ENCODE results near the gene MRPS30. TPM values are rescaled to one million over a fixed set of nuclear protein-coding genes. Genes with fewer than 3 reads are reported as not detected.
A peak's percentile ranks its signal among the peaks of the same experiment; 100 is the strongest.
"Not testable (repeated sequence)": the region's sequence is repeated elsewhere in the genome, so short reads cannot be mapped to it uniquely, and the experiment has no call there.

Gene MRPS30
- 10 to 100 TPM; 41.4 to 73.3 (median 63.6) TPM for polyA plus RNA-seq

- Mint-ChIP-seq H3K4me3 (peak within 1 kb of the TSS; percentile 91 to 97 (median 95)), H3K27me3 (ENCODE audit: low read depth in 3 of 3) (peaks cover 3 to 12% (median 10%) of the 10 kb centered on the region in 3 donors), H3K4me1 (peaks cover 42 to 52% of the 10 kb centered on the region in 2 donors), H3K27ac (peak within 1 kb of the TSS; percentile 94 to 97 (median 95)), H3K36me3 (peaks cover 0 to 8% (median 8%) of the 10 kb centered on the region in 3 donors), H3K9me3 (no peaks in the 10 kb centered on the region)
- peak; percentile 93 to 94 (median 93) for DNase-seq
Measured at GRCh38 chr5:44808435-44809214, at the start of gene MRPS30. TSS of gene MRPS30 (plus strand) at chr5:44808947. CDS start at chr5:44808963, 16 bp downstream.

- Mint-ChIP-seq H3K4me3 (no peak overlapping the region), H3K36me3 (no peaks in the 10 kb centered on the region), H3K4me1 (no peaks in the 10 kb centered on the region), H3K9me3 (peaks cover 0 to 2% (median 0%) of the 10 kb centered on the region in 6 donors), H3K27ac (no peak overlapping the region), H3K27me3 (ENCODE audit: low read depth in 3 of 3) (peaks cover 2 to 14% (median 3%) of the 10 kb centered on the region in 3 donors)
- DNase-seq, result no peak
Measured at GRCh38 chr5:44769200-44769876, 39.4 kb upstream of the MRPS30 start.

GRCh38 chr5:44769877-44770209 lies 38.9 kb upstream of the MRPS30 start:
- H3K27me3 Mint-ChIP-seq (ENCODE audit: low read depth in 3 of 3), result peaks cover 2 to 14% (median 3%) of the 10 kb centered on the region in 3 donors
- H3K9me3 Mint-ChIP-seq, result peaks cover 0 to 2% (median 0%) of the 10 kb centered on the region in 6 donors
- no peaks in the 10 kb centered on the region for H3K36me3 Mint-ChIP-seq
- no peaks in the 10 kb centered on the region for H3K4me1 Mint-ChIP-seq
- no peak overlapping the region for H3K27ac Mint-ChIP-seq
- DNase-seq, result no peak
- no peak overlapping the region for H3K4me3 Mint-ChIP-seq

- Mint-ChIP-seq H3K4me3 (no peak overlapping the region), H3K36me3 (no peaks in the 10 kb centered on the region), H3K27me3 (ENCODE audit: low read depth in 3 of 3) (peaks cover under 1 to 13% (median 3%) of the 10 kb centered on the region in 3 donors), H3K27ac (no peak overlapping the region), H3K9me3 (peaks cover 0 to 2% (median 0%) of the 10 kb centered on the region in 6 donors), H3K4me1 (no peaks in the 10 kb centered on the region)
- DNase-seq, result no peak
Measured at GRCh38 chr5:44770780-44771717, 37.7 kb upstream of the MRPS30 start.

GRCh38 chr5:44772397-44772796 lies 36.4 kb upstream of the MRPS30 start:
- DNase-seq; H3K27me3 Mint-ChIP-seq (ENCODE audit: low read depth in 3 of 3); H3K36me3 Mint-ChIP-seq; H3K27ac Mint-ChIP-seq; H3K9me3 Mint-ChIP-seq; H3K4me1 Mint-ChIP-seq; H3K4me3 Mint-ChIP-seq: not testable (repeated sequence)

GRCh38 chr5:44774279-44774880 lies 34.4 kb upstream of the MRPS30 start:
- H3K4me3 Mint-ChIP-seq, result no peak overlapping the region
- H3K4me1 Mint-ChIP-seq, result no peaks in the 10 kb centered on the region

GRCh38 chr5:44779167-44779566 lies 29.6 kb upstream of the MRPS30 start:
- no peak overlapping the region for H3K4me3 Mint-ChIP-seq
- no peak overlapping the region for H3K27ac Mint-ChIP-seq
- H3K27me3 Mint-ChIP-seq (ENCODE audit: low read depth in 3 of 3), result peaks cover 0 to 4% (median 2%) of the 10 kb centered on the region in 3 donors
- DNase-seq, result no peak
- H3K4me1 Mint-ChIP-seq, result no peaks in the 10 kb centered on the region
- H3K36me3 Mint-ChIP-seq, result no peaks in the 10 kb centered on the region
- H3K9me3 Mint-ChIP-seq, result no peaks in the 10 kb centered on the region

More at GRCh38 chr5:44774279-44774880, 34.4 kb upstream of the MRPS30 start:
- peaks cover 2 to 10% (median 3%) of the 10 kb centered on the region in 3 donors for H3K27me3 Mint-ChIP-seq (ENCODE audit: low read depth in 3 of 3)
- no peaks in the 10 kb centered on the region for H3K9me3 Mint-ChIP-seq
- no peak overlapping the region for H3K27ac Mint-ChIP-seq
- DNase-seq, result peak in 2 of 3 donors; percentile 4 to 14
- no peaks in the 10 kb centered on the region for H3K36me3 Mint-ChIP-seq

GRCh38 chr5:44783634-44784315 lies 25.0 kb upstream of the MRPS30 start:
- DNase-seq, result no peak
- Mint-ChIP-seq H3K9me3 (peaks cover 0 to 4% (median 0%) of the 10 kb centered on the region in 6 donors), H3K4me1 (no peaks in the 10 kb centered on the region), H3K36me3 (peaks cover 0 to 4% (median 3%) of the 10 kb centered on the region in 3 donors), H3K27ac (no peak overlapping the region), H3K4me3 (no peak overlapping the region), H3K27me3 (ENCODE audit: low read depth in 3 of 3) (peaks cover 0 to 2% (median 2%) of the 10 kb centered on the region in 3 donors)

- Mint-ChIP-seq H3K4me3 (no peak overlapping the region), H3K4me1 (no peaks in the 10 kb centered on the region), H3K9me3 (peaks cover 2 to 14% (median 12%) of the 10 kb centered on the region in 6 donors), H3K27me3 (ENCODE audit: low read depth in 3 of 3) (peaks cover 0 to 2% (median 0%) of the 10 kb centered on the region in 3 donors), H3K36me3 (peaks cover 0 to 9% (median 8%) of the 10 kb centered on the region in 3 donors), H3K27ac (no peak overlapping the region)
- DNase-seq, result no peak
Measured at GRCh38 chr5:44787731-44788130, 21.0 kb upstream of the MRPS30 start.

GRCh38 chr5:44789372-44789995 lies 19.3 kb upstream of the MRPS30 start:
- H3K36me3 Mint-ChIP-seq, result peaks cover 4 to 16% (median 13%) of the 10 kb centered on the region in 3 donors
- H3K4me1 Mint-ChIP-seq; DNase-seq; H3K27me3 Mint-ChIP-seq (ENCODE audit: low read depth in 3 of 3); H3K4me3 Mint-ChIP-seq; H3K27ac Mint-ChIP-seq: not testable (repeated sequence)
- H3K9me3 Mint-ChIP-seq, result peaks cover 6 to 30% (median 16%) of the 10 kb centered on the region in 6 donors

- DNase-seq; H3K27me3 Mint-ChIP-seq (ENCODE audit: low read depth in 3 of 3); H3K4me3 Mint-ChIP-seq; H3K27ac Mint-ChIP-seq; H3K4me1 Mint-ChIP-seq: not testable (repeated sequence)
- peaks cover 4 to 16% (median 9%) of the 10 kb centered on the region in 3 donors for H3K36me3 Mint-ChIP-seq
- H3K9me3 Mint-ChIP-seq, result peaks cover 6 to 35% (median 16%) of the 10 kb centered on the region in 6 donors
Measured at GRCh38 chr5:44792031-44792673, 16.6 kb upstream of the MRPS30 start.

GRCh38 chr5:44794371-44794770 lies 14.4 kb upstream of the MRPS30 start:
- no peak overlapping the region for H3K27ac Mint-ChIP-seq
- peaks cover 10 to 17% of the 10 kb centered on the region in 2 donors for H3K4me1 Mint-ChIP-seq
- H3K36me3 Mint-ChIP-seq, result peaks cover 4 to 13% (median 9%) of the 10 kb centered on the region in 3 donors
- H3K9me3 Mint-ChIP-seq, result peaks cover 6 to 35% (median 14%) of the 10 kb centered on the region in 6 donors
- no peak for DNase-seq
- no peak overlapping the region for H3K4me3 Mint-ChIP-seq
- peaks cover 0 to 5% (median 0%) of the 10 kb centered on the region in 3 donors for H3K27me3 Mint-ChIP-seq (ENCODE audit: low read depth in 3 of 3)

Measured in immature natural killer cell (primary cell).